Gastrocnemius medialis (tissue), 4 donors: ENCODE data around the gene NPBWR2.

ENCODE experiments used
- CTCF ChIP-seq, 5 experiments: fragments of 450-650 bp in 3 of 5; fragments of 200-600 bp in 2 of 5; sonication (generic) in 2 of 5; IDR thresholded peaks in 4 of 5; conservative IDR thresholded peaks in 1 of 5; 1 replicate in 4 of 5; 2 replicates in 1 of 5; pipeline ENCODE4 v1.5.1; 2016 to 2019; ENCODE audit warnings: antibody characterized with exemption in 5 of 5, mild to moderate bottlenecking in 3 of 5, moderate library complexity in 3 of 5
- POLR2A ChIP-seq, 2 donors: fragments of 450-650 bp; IDR thresholded peaks; one replicate each; pipeline ENCODE4 v1.6.1; 2017; ENCODE audit warnings: antibody characterized with exemption in 2 of 2, mild to moderate bottlenecking in 2 of 2, moderate library complexity in 2 of 2

GRCh38 chr20:64082820-64083377, 24.5 kb downstream of the NPBWR2 start:
- no peak for TF ChIP-seq CTCF (IDR thresholded peaks at IDR 0.05 in 4 of 5, conservative IDR thresholded peaks at IDR 0.05 in 1 of 5)
- TF ChIP-seq POLR2A (IDR thresholded peaks at IDR 0.05), result no peak
